ENCODE results near the gene PLXNB2. TPM values are rescaled to one million over a fixed set of nuclear protein-coding genes. Genes with fewer than 3 reads are reported as not detected.

The PLXNB2 gene
- total and polyA plus RNA-seq, 2 of the 4 experiments (the other 2 are of a cell fraction): 73.1 to 202 TPM

DNA sequence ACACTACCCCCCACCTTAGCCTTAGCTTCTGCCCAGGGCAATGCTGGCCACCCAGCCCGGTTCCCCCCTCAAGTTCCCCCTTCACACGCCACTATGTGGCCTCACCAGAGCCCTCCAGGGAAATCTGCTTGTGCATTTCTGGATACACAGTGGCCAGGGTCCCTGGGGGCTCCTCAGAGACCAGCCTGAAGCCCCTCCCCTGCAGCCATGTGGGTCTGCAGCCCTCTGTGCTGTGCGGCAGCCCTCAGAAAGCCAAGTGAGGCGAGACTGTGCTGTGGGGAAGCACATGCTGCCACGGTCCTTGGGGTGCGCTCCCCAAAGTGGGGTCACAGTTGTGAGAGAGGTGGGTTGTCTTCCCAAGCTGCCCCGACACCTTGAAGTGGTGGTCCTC is 2.1 kb upstream of the PLXNB2 start:
- no peak overlapping the region for H4K5ac ChIP-seq (ENCODE audit: low read depth, low read length)
- no peak overlapping the region for H3K18ac ChIP-seq (ENCODE audit: low read depth, low read length)
- no peak overlapping the region; the same call in 1 of the 2 replicates for H4K91ac ChIP-seq (ENCODE audit: insufficient read depth, low read depth, low read length)
- H3K4ac ChIP-seq (ENCODE audit: low read depth, low read length): peak overlapping the region; percentile 96; the same call in 1 of the 2 replicates
- no peak overlapping the region for H3K9ac ChIP-seq (ENCODE audit: low read depth, low read length)
- peak overlapping the region; percentile 65 for H2AK9ac ChIP-seq (replicated peaks; ENCODE audit: low read depth, low read length, poor library complexity)
- no peak overlapping the region for H3K27ac ChIP-seq (ENCODE audit: insufficient read depth, low read length)
- no CpG with 5 or more reads among the region's 7 CpGs for WGBS, 2 experiments (ENCODE audit: extremely low coverage in 2 of 2, insufficient read length in 1 of 2)
- BruUV-seq (replicated peaks): no TSS peak
- H3K36me3 ChIP-seq (ENCODE audit: control insufficient read depth, insufficient read depth, low read length): peaks cover 7% of the 10 kb centered on the region; the same call in 1 of the 2 replicates
- peaks cover 14% of the 10 kb centered on the region; the same call in 1 of the 2 replicates for H3K9me1 ChIP-seq (ENCODE audit: insufficient read depth, low read length)
- no peak overlapping the region for H3K14ac ChIP-seq (replicated peaks; ENCODE audit: low read depth, low read length)
- peak overlapping the region; percentile 95 for H2AK5ac ChIP-seq (ENCODE audit: low read depth, low read length)
- ATAC-seq (ENCODE audit: low read depth): no peak
- in situ Hi-C loops (cut with MboI; ENCODE audit: low sequenced_read_pairs) (no loop called here), dilution Hi-C loops (cut with HindIII; ENCODE audit: low sequenced_read_pairs, unreplicated experiment) (no loop called here), intact Hi-C loops (cut with micrococcal nuclease) (loop anchor here (5.0 kb wide), 1 partner anchor 37 kb away; the partner anchor contains the start of gene MAPK11)
- peak overlapping the region; percentile 81 for H2AFZ ChIP-seq (replicated peaks; ENCODE audit: low read length, poor library complexity)
- H2BK5ac ChIP-seq (ENCODE audit: low read depth, low read length, poor library complexity, severe bottlenecking): no peak overlapping the region
- no peak overlapping the region for H2BK15ac ChIP-seq (ENCODE audit: low read depth, low read length)
- H3K56ac ChIP-seq (ENCODE audit: extremely low read depth, insufficient read depth, low read length): no peak overlapping the region
- no peak overlapping the region for H3K4me3 ChIP-seq (ENCODE audit: insufficient read depth, low read depth, low read length)
- H4K8ac ChIP-seq (ENCODE audit: low read depth in 2 of 2, low read length in 2 of 2): no peak overlapping the region; a peak in 1 of 4 replicates
- H3K4me1 ChIP-seq (ENCODE audit: control insufficient read depth, insufficient read depth, low read length): peaks cover 23% of the 10 kb centered on the region
- no peak overlapping the region for H2BK20ac ChIP-seq (ENCODE audit: low read depth, low read length)
- ChIA-PET POLR2A (ENCODE audit: unreplicated experiment) (interaction anchor here (1.4 kb wide), 1 partner anchor 14 kb away, joined by 4 read pairs; no protein-coding TSS in a partner anchor), CTCF (no interaction called here)
- peaks cover 17% of the 10 kb centered on the region for H4K20me1 ChIP-seq (ENCODE audit: insufficient read depth, low read length)
- TF ChIP-seq MAFK (IDR thresholded peaks at IDR 0.05; ENCODE audit: low read depth, low read length) (no peak), BHLHE40 (IDR thresholded peaks at IDR 0.05; ENCODE audit: low read depth, low read length) (no peak), MXI1 (IDR thresholded peaks at IDR 0.05; ENCODE audit: borderline replicate concordance, low read depth, low read length) (no peak), RAD21 (IDR thresholded peaks at IDR 0.05; ENCODE audit: low read length) (no peak), NFE2L2 (IDR thresholded peaks at IDR 0.05; ENCODE audit: low read depth, low read length) (no peak), RFX5 (IDR thresholded peaks at IDR 0.05; ENCODE audit: low read depth, low read length) (no peak), FOS (IDR thresholded peaks at IDR 0.05; ENCODE audit: low read depth, low read length) (no peak)
- TF ChIP-seq, protein P1, sequence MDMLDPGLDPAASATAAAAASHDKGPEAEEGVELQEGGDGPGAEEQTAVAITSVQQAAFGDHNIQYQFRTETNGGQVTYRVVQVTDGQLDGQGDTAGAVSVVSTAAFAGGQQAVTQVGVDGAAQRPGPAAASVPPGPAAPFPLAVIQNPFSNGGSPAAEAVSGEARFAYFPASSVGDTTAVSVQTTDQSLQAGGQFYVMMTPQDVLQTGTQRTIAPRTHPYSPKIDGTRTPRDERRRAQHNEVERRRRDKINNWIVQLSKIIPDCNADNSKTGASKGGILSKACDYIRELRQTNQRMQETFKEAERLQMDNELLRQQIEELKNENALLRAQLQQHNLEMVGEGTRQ (IDR thresholded peaks at IDR 0.05; ENCODE audit: low read depth, low read length): no peak
- H3K4me2 ChIP-seq (ENCODE audit: low read depth, low read length): no peak overlapping the region
- no peaks in the 10 kb centered on the region for H3K27me3 ChIP-seq (ENCODE audit: control insufficient read depth, insufficient read depth, low read length)
- peaks cover 0 to 27% of the 10 kb centered on the region in 2 experiments; a peak in 1 of 4 replicates for H3K79me1 ChIP-seq (ENCODE audit: low read depth in 1 of 2, low read length in 2 of 2)
- no peaks in the 10 kb centered on the region for H3K9me3 ChIP-seq (ENCODE audit: control insufficient read depth, insufficient read depth, low read length)
- no peak overlapping the region for H3K23ac ChIP-seq (ENCODE audit: low read depth, low read length)
- no peak overlapping the region for H2BK120ac ChIP-seq (ENCODE audit: low read depth, low read length)
- DNase-seq: no peak
